ENCODE data around the gene COL20A1. TPM values are rescaled to one million over a fixed set of nuclear protein-coding genes. Genes with fewer than 3 reads are reported as not detected.
A peak's percentile ranks its signal among the peaks of the same experiment; 100 is the strongest.

Gene COL20A1
- total and polyA plus RNA-seq, 10 donors: 0.12 to 2.1 (median 0.60) TPM; not detected in 2

DNA sequence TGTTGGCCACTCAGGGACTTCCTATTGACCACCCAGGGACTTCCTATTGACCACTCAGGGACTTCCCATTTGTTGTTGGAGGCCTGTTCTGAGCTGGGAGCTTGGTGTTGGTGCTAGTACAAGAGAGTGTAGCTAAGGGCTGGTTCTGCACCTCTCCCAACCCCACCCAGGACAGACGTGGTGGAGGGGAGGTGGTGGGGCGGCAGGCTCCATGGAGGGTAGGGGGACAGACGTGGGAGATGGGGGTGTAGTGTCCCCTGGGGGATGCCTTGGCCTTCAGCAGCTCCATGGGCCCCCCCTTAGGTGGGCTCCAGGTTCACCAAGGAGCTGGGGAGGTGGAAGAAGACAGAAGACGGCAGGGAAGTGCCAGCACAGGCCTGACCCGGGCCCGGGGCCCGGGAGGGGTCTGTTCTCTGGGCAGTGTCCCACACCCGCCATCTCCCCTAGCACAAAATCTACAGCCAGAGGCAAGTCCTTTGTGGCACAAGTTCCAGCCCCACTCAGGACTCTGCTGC, 34.3 kb downstream of the COL20A1 start:
- peaks cover 0 to 35% (median 0%) of the 10 kb centered on the region in 7 donors for H3K27me3 ChIP-seq (replicated peaks in 1 of 7)
- H3K4me1 ChIP-seq: peaks cover 0 to 28% (median 11%) of the 10 kb centered on the region in 6 donors
- DNase-seq: no peak
- no peaks in the 10 kb centered on the region for H3K36me3 ChIP-seq
- H3K4me3 ChIP-seq: peak overlapping the region in 1 of 8 donors; percentile 0
- H3K27ac ChIP-seq: peak overlapping the region; percentile 38 to 91 (median 76)
- 63 to 82% (median 79%) methylated on average over 5 to 8 of the region's 8 CpGs for WGBS, 5 donors
- intact Hi-C loops (cut with DNase I; ENCODE audit: low total_unique reads): no loop called here
- peaks cover 0 to 29% (median 19%) of the 10 kb centered on the region in 8 donors for H3K9me3 ChIP-seq
- TF ChIP-seq, protein P1, sequence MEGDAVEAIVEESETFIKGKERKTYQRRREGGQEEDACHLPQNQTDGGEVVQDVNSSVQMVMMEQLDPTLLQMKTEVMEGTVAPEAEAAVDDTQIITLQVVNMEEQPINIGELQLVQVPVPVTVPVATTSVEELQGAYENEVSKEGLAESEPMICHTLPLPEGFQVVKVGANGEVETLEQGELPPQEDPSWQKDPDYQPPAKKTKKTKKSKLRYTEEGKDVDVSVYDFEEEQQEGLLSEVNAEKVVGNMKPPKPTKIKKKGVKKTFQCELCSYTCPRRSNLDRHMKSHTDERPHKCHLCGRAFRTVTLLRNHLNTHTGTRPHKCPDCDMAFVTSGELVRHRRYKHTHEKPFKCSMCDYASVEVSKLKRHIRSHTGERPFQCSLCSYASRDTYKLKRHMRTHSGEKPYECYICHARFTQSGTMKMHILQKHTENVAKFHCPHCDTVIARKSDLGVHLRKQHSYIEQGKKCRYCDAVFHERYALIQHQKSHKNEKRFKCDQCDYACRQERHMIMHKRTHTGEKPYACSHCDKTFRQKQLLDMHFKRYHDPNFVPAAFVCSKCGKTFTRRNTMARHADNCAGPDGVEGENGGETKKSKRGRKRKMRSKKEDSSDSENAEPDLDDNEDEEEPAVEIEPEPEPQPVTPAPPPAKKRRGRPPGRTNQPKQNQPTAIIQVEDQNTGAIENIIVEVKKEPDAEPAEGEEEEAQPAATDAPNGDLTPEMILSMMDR (IDR thresholded peaks at IDR 0.05 in 8 of 11, conservative IDR thresholded peaks at IDR 0.05 in 3 of 11): no peak
- TF ChIP-seq POLR2AphosphoS5 (IDR thresholded peaks at IDR 0.05) (no peak), POLR2A (IDR thresholded peaks at IDR 0.05) (no peak)

DNA sequence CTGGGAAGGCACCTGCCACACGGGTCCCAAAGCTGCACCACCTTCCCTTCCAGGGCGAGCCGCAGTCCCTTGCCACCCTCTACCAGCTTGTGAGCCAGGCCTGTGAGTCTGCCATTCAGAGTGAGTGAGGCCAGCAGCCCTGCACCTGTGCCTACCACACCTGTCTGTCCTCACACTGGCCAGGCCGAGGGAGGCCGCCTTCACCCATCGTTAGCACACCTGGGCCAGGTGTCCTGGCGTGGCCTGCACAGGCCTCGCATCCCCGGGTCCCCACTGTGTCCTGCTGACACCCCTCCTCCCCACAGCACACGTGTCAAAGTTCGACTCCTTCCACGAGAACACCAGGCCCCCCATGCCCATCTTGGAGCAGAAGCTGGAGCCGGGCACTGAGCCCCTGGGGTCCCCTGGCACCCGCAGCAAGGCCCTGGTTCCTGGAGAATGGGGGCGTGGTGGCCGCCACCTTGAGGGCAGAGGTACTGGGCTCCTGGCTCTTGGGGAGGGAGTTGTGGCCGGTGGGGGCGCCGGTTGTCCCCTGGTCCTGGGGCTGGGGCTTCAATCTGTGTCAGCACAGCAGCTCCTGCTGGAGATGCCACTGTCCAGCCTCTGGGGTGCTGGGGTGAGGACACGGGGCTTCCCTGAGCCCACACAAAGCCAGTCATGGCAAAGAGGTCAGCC, 35.2 kb downstream of the COL20A1 start:
- DNase-seq: peak; percentile 55
- peaks cover 0 to 35% (median 0%) of the 10 kb centered on the region in 7 donors for H3K27me3 ChIP-seq (replicated peaks in 1 of 7)
- H3K27ac ChIP-seq: peak overlapping the region in 1 of 8 donors; percentile 91
- WGBS, 5 donors: 80 to 85% (median 85%) methylated on average over 12 to 20 of the region's 20 CpGs
- peaks cover 0 to 36% (median 23%) of the 10 kb centered on the region in 8 donors for H3K9me3 ChIP-seq
- no peaks in the 10 kb centered on the region for H3K36me3 ChIP-seq
- intact Hi-C loops (cut with DNase I; ENCODE audit: low total_unique reads): no loop called here
- H3K4me1 ChIP-seq: peaks cover 0 to 28% (median 11%) of the 10 kb centered on the region in 6 donors
- TF ChIP-seq POLR2AphosphoS5 (IDR thresholded peaks at IDR 0.05): no peak
- TF ChIP-seq POLR2A (IDR thresholded peaks at IDR 0.05): no peak
- TF ChIP-seq, protein P1 (IDR thresholded peaks at IDR 0.05 in 8 of 11, conservative IDR thresholded peaks at IDR 0.05 in 3 of 11): no peak
- H3K4me3 ChIP-seq: no peak overlapping the region

DNA sequence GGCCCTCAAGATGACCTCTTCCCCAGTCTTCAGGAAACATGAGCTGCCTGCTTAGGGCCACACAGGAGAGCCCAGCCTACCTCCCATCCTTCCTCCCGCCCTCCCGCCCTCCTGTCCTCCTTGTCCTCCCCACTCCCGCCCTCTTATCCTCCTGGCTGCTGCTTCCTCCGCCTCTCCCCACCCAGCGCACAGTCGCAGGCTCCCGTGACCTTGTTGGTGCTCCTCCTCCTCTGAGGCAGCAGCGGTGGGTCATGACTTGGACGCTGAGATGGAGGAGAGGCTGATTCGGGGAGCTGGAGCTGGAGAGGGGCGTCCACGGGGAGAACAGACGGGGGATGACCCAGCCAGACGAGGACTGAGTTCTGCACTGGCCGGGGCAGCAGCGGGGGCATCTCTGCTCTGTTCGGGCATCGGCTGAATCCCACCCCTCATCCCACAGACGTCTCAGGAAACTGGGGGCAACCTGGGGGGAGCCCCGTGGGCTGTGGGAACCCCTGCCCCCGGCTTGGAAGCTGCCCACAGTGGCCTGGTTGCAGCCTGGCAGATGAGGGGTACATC, 35.8 kb downstream of the COL20A1 start:
- peaks cover 0 to 28% (median 11%) of the 10 kb centered on the region in 6 donors for H3K4me1 ChIP-seq
- peaks cover 0 to 37% (median 0%) of the 10 kb centered on the region in 7 donors for H3K27me3 ChIP-seq (replicated peaks in 1 of 7)
- DNase-seq: no peak
- peaks cover 0 to 36% (median 23%) of the 10 kb centered on the region in 8 donors for H3K9me3 ChIP-seq
- no peak for TF ChIP-seq POLR2A (IDR thresholded peaks at IDR 0.05)
- WGBS, 5 donors: 64 to 75% (median 74%) methylated on average over 19 to 21 of the region's 21 CpGs
- no peak overlapping the region for H3K27ac ChIP-seq
- intact Hi-C loops (cut with DNase I; ENCODE audit: low total_unique reads): no loop called here
- H3K36me3 ChIP-seq: no peaks in the 10 kb centered on the region
- no peak overlapping the region for H3K4me3 ChIP-seq

DNA sequence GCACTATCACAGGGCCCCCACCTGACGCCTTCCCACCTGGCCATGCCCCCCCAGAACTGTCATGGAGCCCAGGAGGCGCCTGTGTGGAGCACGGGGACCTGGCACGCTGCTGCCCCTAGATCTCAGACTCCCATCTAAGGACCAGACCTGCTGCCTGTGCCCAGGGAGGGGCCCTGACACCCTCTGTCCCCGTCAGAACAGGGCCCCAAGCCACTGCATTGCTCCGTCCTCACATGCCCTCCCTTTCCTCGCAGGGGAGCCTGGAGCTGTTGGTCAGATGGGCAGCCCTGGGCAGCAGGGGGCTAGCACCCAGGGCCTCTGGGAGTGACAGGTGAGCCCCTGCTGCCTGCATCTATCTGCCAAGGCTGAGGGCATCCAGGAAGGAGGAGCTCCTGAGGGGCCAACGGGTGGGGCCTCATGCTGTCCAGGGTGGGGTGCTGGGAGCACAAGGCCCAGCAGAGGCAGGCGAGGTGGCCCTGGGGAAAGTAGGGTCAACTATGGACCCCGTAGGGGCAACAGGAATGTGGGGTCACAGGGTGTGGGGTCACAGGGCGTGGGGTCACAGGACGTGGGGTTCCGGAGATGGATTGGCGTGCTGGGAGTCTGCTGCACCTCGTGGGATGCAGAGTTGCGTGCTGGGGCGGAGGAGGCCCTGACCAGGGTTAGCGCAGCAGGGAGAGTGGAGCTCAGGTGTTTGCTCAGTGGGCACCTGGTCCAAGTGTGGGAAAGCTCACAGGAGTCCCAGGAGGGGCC, 36.5 kb downstream of the COL20A1 start:
- Histone ChIP-seq H3K27ac (no peak overlapping the region), H3K27me3 (replicated peaks in 1 of 7) (peaks cover 0 to 42% (median 0%) of the 10 kb centered on the region in 7 donors), H3K9me3 (peaks cover 0 to 36% (median 23%) of the 10 kb centered on the region in 8 donors), H3K4me1 (peaks cover 0 to 28% (median 11%) of the 10 kb centered on the region in 6 donors), H3K36me3 (no peaks in the 10 kb centered on the region), H3K4me3 (no peak overlapping the region)
- peak; percentile 65 for DNase-seq
- TF ChIP-seq POLR2AphosphoS5 (IDR thresholded peaks at IDR 0.05): no peak
- TF ChIP-seq POLR2A (IDR thresholded peaks at IDR 0.05): no peak
- TF ChIP-seq, protein P1 (IDR thresholded peaks at IDR 0.05 in 8 of 11, conservative IDR thresholded peaks at IDR 0.05 in 3 of 11): no peak
- intact Hi-C loops (cut with DNase I; ENCODE audit: low total_unique reads): no loop called here
- 81 to 92% (median 88%) methylated on average over 14 to 18 of the region's 18 CpGs for WGBS, 5 donors

Data from spleen (tissue), 11 donors.